Subcutaneous adipose tissue (tissue), 4 donors: ENCODE results near the gene TAP2. TPM values are rescaled to one million over a fixed set of nuclear protein-coding genes. Genes with fewer than 3 reads are reported as not detected.

Source experiments
- CTCF ChIP-seq: fragments of 450-650 bp; IDR thresholded peaks from one replicate; pipeline ENCODE4 v1.5.1; 2016; ENCODE audit warnings: low read depth, mild to moderate bottlenecking, control low read depth, antibody characterized with exemption, moderate library complexity
- total RNA-seq, 4 donors: library from RNA; depleted of rRNA; stranded (reverse); fragments of >200 nt; gene quantifications; one replicate each; pipeline ENCODE4 v1.1.0, GENCODE V29; 2016

TAP2 gene
- total RNA-seq, 4 donors from 2014 or later, result 8.4 to 35.8 (median 9.6) TPM

GRCh38 chr6:32814145-32814544, 24.4 kb downstream of the TAP2 start:
- TF ChIP-seq CTCF, result no peak

- no peak for TF ChIP-seq CTCF
Observed at GRCh38 chr6:32809171-32809570, 29.4 kb downstream of the TAP2 start.

- no peak for TF ChIP-seq CTCF
Observed at GRCh38 chr6:32807020-32807580, 31.4 kb downstream of the TAP2 start.

- no peak for TF ChIP-seq CTCF
Observed at GRCh38 chr6:32803416-32803815, 35.1 kb downstream of the TAP2 start.

GRCh38 chr6:32799740-32800139, 38.8 kb downstream of the TAP2 start:
- TF ChIP-seq CTCF, result no peak

- TF ChIP-seq CTCF, result no peak
Observed at GRCh38 chr6:32799168-32799567, 39.4 kb downstream of the TAP2 start.

- no peak for TF ChIP-seq CTCF
Observed at GRCh38 chr6:32796848-32797776, 41.4 kb downstream of the TAP2 start.
